ENCODE results near the gene TSPAN6. TPM values are rescaled to one million over a fixed set of nuclear protein-coding genes. Genes with fewer than 3 reads are reported as not detected.

The TSPAN6 gene
- total RNA-seq, 2 donors from 2014 or later = 7.5 to 12.0 TPM

DNA sequence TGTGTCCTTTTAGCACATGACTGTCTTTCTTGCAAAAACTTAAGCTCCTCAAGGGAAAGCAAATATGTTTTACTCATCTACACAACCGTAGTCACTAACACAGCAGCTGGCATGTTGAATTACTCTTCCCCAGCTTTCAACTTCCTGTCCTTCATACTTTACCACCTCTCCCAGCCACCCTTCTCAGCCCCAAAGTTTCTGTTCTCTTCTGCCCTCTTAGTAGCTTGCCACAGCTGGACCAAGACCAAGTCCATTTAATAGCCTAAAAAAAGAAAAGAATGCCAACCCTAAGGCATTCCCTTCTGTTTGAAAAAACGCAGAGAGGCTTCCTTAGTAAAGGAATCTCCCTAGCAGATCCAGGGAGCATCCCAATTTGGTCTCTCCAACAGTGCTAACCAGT, 44.1 kb upstream of the TSPAN6 start:
- Histone ChIP-seq H3K9me3 (no peaks in the 10 kb centered on the region), H3K4me1 (no peaks in the 10 kb centered on the region), H3K36me3 (no peaks in the 10 kb centered on the region), H3K27me3 (no peaks in the 10 kb centered on the region), H3K4me3 (no peak overlapping the region), H3K27ac (no peak overlapping the region)
- TF ChIP-seq, protein P1, sequence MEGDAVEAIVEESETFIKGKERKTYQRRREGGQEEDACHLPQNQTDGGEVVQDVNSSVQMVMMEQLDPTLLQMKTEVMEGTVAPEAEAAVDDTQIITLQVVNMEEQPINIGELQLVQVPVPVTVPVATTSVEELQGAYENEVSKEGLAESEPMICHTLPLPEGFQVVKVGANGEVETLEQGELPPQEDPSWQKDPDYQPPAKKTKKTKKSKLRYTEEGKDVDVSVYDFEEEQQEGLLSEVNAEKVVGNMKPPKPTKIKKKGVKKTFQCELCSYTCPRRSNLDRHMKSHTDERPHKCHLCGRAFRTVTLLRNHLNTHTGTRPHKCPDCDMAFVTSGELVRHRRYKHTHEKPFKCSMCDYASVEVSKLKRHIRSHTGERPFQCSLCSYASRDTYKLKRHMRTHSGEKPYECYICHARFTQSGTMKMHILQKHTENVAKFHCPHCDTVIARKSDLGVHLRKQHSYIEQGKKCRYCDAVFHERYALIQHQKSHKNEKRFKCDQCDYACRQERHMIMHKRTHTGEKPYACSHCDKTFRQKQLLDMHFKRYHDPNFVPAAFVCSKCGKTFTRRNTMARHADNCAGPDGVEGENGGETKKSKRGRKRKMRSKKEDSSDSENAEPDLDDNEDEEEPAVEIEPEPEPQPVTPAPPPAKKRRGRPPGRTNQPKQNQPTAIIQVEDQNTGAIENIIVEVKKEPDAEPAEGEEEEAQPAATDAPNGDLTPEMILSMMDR (IDR thresholded peaks at IDR 0.05) = no peak
- no peak for DNase-seq (ENCODE audit: low spot score)

GRCh38 chrX:100677611-100678181, 41.1 kb upstream of the TSPAN6 start:
- Histone ChIP-seq H3K9me3 (no peaks in the 10 kb centered on the region), H3K4me3 (no peak overlapping the region), H3K27ac (no peak overlapping the region), H3K27me3 (no peaks in the 10 kb centered on the region), H3K4me1 (no peaks in the 10 kb centered on the region), H3K36me3 (no peaks in the 10 kb centered on the region)
- no peak for DNase-seq (ENCODE audit: low spot score)
- TF ChIP-seq, protein P1 (IDR thresholded peaks at IDR 0.05) = no peak

- H3K36me3 ChIP-seq = no peaks in the 10 kb centered on the region
- H3K27me3 ChIP-seq = no peaks in the 10 kb centered on the region
- no peak for DNase-seq (ENCODE audit: low spot score)
- no peaks in the 10 kb centered on the region for H3K9me3 ChIP-seq
- H3K4me1 ChIP-seq = no peaks in the 10 kb centered on the region
- H3K27ac ChIP-seq = no peak overlapping the region
- TF ChIP-seq, protein P1 (IDR thresholded peaks at IDR 0.05) = no peak
- H3K4me3 ChIP-seq = no peak overlapping the region
Observed at GRCh38 chrX:100674705-100675104, 38.1 kb upstream of the TSPAN6 start.

- DNase-seq (ENCODE audit: low spot score) = no peak
- H3K9me3 ChIP-seq = no peaks in the 10 kb centered on the region
- no peaks in the 10 kb centered on the region for H3K4me1 ChIP-seq
- no peaks in the 10 kb centered on the region for H3K36me3 ChIP-seq
- no peak overlapping the region for H3K4me3 ChIP-seq
- no peak overlapping the region for H3K27ac ChIP-seq
- TF ChIP-seq, protein P1 (IDR thresholded peaks at IDR 0.05) = no peak
- no peaks in the 10 kb centered on the region for H3K27me3 ChIP-seq
Observed at GRCh38 chrX:100673397-100673953, 36.9 kb upstream of the TSPAN6 start.

GRCh38 chrX:100672966-100673365, 36.4 kb upstream of the TSPAN6 start:
- Histone ChIP-seq H3K36me3 (no peaks in the 10 kb centered on the region), H3K4me3 (no peak overlapping the region), H3K4me1 (no peaks in the 10 kb centered on the region), H3K27ac (no peak overlapping the region), H3K27me3 (no peaks in the 10 kb centered on the region), H3K9me3 (no peaks in the 10 kb centered on the region)
- TF ChIP-seq, protein P1 (IDR thresholded peaks at IDR 0.05) = no peak
- no peak for DNase-seq (ENCODE audit: low spot score)

DNA sequence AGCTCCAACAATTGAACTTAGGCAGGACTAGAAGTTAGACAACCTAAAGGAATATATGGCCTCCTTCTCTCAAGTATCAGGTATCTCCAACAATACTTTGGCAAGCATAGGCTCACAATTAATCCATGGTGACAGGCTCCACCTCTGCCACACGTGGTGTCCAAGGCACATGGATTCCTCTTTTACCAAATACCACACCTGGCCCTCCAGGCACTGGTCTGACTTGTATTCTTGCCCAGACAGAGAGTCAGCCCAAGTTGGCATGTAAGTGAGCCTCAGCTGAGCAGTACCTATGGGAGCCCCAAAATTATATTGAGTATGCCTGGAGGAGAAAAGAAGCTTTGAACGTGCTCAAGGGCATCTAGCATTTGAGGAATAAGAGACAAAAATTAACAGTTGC, 27.0 kb upstream of the TSPAN6 start:
- Histone ChIP-seq H3K27me3 (no peaks in the 10 kb centered on the region), H3K9me3 (no peaks in the 10 kb centered on the region), H3K36me3 (no peaks in the 10 kb centered on the region), H3K4me3 (no peak overlapping the region), H3K27ac (no peak overlapping the region), H3K4me1 (no peaks in the 10 kb centered on the region)
- DNase-seq (ENCODE audit: low spot score) = no peak
- TF ChIP-seq, protein P1 (IDR thresholded peaks at IDR 0.05) = no peak

Measured in right atrium auricular region (tissue), 2 donors.